Stimulated activated effector memory CD8-positive, alpha-beta T cell treated with anti-CD3 and anti-CD28 coated beads, Interleukin-12 subunit alpha, Interleukin-12 subunit beta, amount 100 ng/mL, for 72 hours (primary cell): ENCODE data around the gene ZNF514.

Experiments used
- ATAC-seq: fragments of 150-1000 bp; cut with Tn5 transposase; 2 replicates; pipeline ENCODE4 v1.10.0; 2021
- DNase-seq, 2 donors: peaks; one replicate each; pipeline ENCODE4 v3.0.0; 2021 to 2022; ENCODE audit warnings: low spot score in 2 of 2
- H3K27ac Mint-ChIP-seq: one replicate; pipeline ENCODE4 v1.8.0; 2022; ENCODE audit warnings: mild to moderate bottlenecking, mixed read lengths
- H3K36me3 Mint-ChIP-seq: one replicate; pipeline ENCODE4 v1.8.0; 2022; ENCODE audit warnings: mild to moderate bottlenecking, mixed read lengths
- H3K4me1 Mint-ChIP-seq: one replicate; pipeline ENCODE4 v1.8.0; 2022; ENCODE audit warnings: mixed read lengths
- H3K4me3 Mint-ChIP-seq: one replicate; pipeline ENCODE4 v1.8.0; 2022; ENCODE audit warnings: mild to moderate bottlenecking, mixed read lengths
- H3K9me3 Mint-ChIP-seq: one replicate; pipeline ENCODE4 v1.8.0; 2022; ENCODE audit warnings: mixed read lengths

Gene ZNF514

DNA sequence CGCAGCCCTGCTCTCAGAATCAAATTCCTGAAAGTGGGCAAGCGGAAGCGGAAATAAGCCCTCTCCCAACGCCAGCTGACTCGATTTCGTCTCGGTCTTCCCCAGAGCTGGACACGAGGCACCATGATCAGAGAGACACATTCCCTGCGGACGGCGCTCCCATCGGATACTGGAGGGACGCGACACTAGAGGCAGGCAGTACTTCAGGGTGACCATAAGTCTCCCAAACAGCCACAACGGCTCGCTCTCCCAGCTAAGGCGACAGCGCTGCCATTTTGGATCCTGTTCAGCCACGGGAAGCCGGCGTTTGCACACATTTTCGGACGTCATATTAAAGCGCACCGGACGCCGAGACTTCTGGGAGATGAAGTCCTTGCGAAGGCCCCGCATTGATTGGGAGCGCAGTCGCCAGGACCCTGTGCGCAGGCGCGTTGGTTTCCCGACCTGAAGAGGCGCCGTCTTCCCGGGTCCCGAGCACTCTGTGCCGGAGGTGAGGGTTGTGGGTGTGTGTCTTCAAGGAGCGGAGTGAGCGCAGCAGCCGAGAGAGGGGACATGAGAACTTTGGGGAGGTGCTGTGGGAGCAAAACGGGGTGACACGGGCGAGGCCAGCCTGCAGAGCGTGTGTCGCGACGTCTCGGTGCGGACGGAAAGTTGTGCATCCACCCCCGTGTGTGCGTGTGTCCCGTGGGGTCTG lies 5.9 kb upstream of the ZNF514 start, which contains the start of gene ZNF2:
Gene ZNF2 (plus strand): TSS at position 439 of the 694 bp plus-strand sequence. CDS start 10,418 bp downstream, outside the sequence.
- DNase-seq (peak; percentile 89 to 97), ATAC-seq (peak; percentile 97)
- Mint-ChIP-seq H3K4me3 (peak within 1 kb of the TSS; percentile 99), H3K9me3 (no peaks in the 10 kb centered on the region), H3K4me1 (peaks cover 27% of the 10 kb centered on the region), H3K27ac (peak within 1 kb of the TSS; percentile 97), H3K36me3 (peaks cover 23% of the 10 kb centered on the region)

DNA sequence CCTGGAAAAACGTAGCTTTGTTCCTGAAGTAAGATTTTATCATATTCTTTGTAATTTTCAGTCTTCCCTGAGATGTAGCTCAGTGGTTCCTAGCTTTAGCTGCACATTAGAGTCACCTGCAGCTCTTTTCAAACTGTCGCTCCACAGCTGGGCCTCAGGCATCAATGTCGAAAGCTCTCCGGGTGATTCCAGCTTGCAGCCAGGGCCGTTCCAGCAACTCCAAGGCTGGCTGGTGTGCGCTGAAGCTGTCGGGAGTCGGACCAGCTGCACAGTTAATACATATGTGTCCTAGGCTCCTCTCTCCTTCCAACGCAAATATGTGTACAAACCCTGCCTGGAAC lies 5.4 kb upstream of the ZNF514 start:
- peak; percentile 4 for ATAC-seq
- Mint-ChIP-seq H3K27ac (peak overlapping the region; percentile 97), H3K4me1 (peaks cover 27% of the 10 kb centered on the region), H3K4me3 (peak overlapping the region; percentile 99), H3K9me3 (no peaks in the 10 kb centered on the region), H3K36me3 (peaks cover 28% of the 10 kb centered on the region)
- DNase-seq, result no peak

DNA sequence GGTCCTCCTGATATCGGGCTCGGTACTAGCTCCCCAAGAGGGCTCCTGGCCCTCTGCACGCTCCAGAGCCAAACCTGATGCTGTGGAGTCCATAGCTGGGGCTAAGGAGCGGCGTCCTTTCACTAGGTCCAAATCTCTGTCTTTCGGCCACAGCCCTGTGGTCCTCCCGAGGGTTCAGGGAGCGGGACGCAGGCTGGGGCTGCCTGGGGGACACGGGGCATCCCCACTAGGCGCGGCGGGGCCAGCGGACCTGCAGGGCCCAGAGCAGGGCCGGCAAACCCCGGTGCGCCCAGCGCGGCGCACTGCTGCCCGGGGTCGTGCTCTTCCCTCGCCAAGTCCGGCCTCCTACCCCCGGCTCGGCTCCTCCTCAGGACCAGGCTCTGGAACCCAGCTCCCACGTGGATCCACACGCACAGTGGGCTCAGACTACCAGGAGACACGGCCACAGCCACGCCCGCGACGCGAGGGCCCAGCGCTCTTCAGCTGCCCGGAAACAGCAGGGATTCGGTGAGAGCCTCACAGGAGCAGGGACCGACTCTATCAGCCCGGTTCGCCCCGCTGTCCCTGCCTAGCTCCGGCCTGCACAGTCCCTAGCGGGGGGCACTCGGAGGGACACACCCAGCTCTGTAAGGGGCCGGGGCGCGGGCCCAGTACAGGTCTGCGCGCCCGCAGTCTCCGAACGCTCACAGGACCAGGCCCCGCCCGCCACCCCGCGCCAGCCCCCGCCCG lies 593 bp downstream of the ZNF514 start:
- Mint-ChIP-seq H3K36me3 (peaks cover 32% of the 10 kb centered on the region), H3K4me1 (peaks cover 17% of the 10 kb centered on the region), H3K9me3 (peaks cover 4% of the 10 kb centered on the region), H3K4me3 (peak overlapping the region; percentile 78), H3K27ac (peak overlapping the region; percentile 87)
- ATAC-seq (peak; percentile 74), DNase-seq (peak; percentile 40 to 73)

DNA sequence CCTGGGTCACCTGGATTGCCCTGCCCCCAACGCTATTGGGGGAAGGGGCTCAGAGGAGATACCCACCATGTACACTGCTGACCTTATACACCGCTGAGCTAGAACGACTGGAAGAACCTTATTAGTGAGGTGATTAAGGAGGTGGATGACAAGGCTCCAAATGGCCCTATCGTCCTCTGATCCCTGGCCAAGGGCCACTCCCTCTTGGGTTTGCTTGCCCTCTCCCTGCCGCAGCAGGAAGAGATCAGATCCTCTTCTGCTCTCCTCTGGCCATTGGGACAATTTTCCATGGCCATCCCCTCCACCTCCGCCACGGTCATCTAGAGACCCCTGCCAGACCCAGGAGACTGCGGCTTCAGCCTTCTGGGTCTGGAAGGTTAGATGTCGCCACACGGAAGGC lies 1.2 kb downstream of the ZNF514 start:
- ATAC-seq (no peak), DNase-seq (no peak)
- Mint-ChIP-seq H3K4me1 (peaks cover 17% of the 10 kb centered on the region), H3K4me3 (peak overlapping the region; percentile 78), H3K9me3 (peaks cover 5% of the 10 kb centered on the region), H3K36me3 (peaks cover 33% of the 10 kb centered on the region), H3K27ac (peak overlapping the region; percentile 87)

DNA sequence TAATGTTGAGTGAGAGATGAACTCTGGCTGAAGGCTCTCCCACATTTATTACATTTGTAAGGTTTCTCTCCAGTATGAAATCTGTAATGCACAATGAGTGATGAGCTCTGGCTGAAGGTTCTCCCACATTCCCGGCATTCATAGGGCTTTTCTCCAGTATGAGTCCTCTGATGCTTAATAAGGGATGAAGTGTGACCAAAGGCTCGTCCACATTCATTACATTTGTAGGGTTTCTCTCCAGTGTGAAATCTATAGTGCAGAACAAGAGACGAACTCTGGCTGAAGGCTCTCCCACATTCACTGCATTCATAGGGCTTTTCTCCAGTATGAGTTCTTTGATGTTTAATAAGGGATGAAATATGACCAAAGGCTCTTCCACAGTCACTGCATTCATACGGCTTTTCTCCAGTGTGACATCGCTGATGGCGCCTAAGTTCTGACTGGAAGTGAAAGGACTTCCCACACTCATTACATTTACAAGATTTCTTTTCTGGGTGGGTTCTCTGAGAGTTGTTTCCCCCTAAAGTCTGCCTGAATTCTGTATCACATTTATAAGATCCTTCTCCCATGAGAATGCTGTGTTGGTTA lies 10.2 kb downstream of the ZNF514 start:
- H3K4me3 Mint-ChIP-seq, result no peak overlapping the region
- peaks cover 44% of the 10 kb centered on the region for H3K9me3 Mint-ChIP-seq
- no peak overlapping the region for H3K27ac Mint-ChIP-seq
- DNase-seq (no peak), ATAC-seq (no peak)
- no peaks in the 10 kb centered on the region for H3K4me1 Mint-ChIP-seq
- H3K36me3 Mint-ChIP-seq, result peaks cover 38% of the 10 kb centered on the region

DNA sequence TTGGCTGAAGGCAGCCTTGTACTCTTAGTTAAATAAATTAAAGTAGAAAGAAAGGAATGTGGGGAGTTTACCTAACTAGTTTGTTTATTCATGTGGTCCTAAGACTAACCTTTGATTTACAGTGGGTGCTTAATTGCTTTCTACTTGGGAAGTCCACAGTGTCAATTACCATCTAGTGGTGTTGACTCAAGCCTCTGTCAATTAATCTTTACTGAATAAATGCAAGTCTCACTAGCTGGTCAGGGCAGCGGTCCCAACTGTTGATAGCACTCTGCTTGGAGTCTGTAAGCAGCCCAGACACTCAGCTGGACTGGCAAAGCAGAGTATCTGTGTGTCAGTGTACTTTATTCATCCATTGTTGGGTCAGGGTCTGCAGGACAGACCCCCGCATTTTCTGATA lies 15.8 kb downstream of the ZNF514 start:
- Mint-ChIP-seq H3K4me3 (no peak overlapping the region), H3K9me3 (peaks cover 26% of the 10 kb centered on the region), H3K4me1 (no peaks in the 10 kb centered on the region), H3K27ac (no peak overlapping the region), H3K36me3 (no peaks in the 10 kb centered on the region)
- DNase-seq, result no peak
- ATAC-seq, result no peak

DNA sequence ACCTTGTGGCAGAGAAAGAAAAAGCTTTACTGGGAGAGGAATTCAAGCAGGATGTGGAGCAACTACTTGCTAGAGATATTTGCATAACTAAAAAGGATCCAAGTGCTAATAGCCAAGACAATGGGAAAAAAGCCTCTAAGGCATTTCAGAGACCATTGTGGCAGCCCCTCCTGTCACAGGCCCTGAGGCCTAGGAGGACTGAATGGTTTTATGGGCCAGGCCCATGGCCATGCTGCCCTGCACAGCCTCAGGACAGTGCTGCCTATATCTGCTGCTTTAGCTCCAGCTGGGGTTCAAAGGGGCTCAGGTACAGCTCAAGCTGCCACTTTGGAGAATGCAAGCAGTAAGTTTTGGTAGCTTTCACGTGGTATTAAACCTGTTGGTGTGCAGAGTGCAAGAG lies 20.9 kb downstream of the ZNF514 start:
- Mint-ChIP-seq H3K4me1 (no peaks in the 10 kb centered on the region), H3K27ac (no peak overlapping the region), H3K36me3 (no peaks in the 10 kb centered on the region), H3K9me3 (peaks cover 27% of the 10 kb centered on the region), H3K4me3 (no peak overlapping the region)
- DNase-seq (no peak), ATAC-seq (no peak)

DNA sequence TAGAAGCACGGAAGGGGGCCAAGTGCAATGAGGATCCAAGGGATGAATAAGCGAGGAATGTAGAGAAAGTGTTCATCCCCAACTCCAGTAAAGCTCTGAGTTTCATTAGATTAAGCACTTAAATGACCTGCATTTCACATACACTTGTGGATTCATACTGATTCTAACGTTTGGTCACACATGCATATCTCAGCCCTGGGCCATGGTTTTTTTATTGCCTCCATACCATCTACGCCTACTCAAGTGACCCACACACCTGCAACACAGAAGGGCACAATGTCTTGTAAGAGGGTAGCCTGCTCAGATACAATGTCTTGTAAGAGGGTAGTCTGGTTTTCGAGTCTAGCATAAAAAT lies 37.5 kb downstream of the ZNF514 start:
- Mint-ChIP-seq H3K4me1 (peaks cover 36% of the 10 kb centered on the region), H3K36me3 (peaks cover 22% of the 10 kb centered on the region), H3K9me3 (no peaks in the 10 kb centered on the region), H3K4me3 (peak overlapping the region; percentile 90), H3K27ac (peak overlapping the region; percentile 96)
- DNase-seq (no peak), ATAC-seq (peak; percentile 3)

DNA sequence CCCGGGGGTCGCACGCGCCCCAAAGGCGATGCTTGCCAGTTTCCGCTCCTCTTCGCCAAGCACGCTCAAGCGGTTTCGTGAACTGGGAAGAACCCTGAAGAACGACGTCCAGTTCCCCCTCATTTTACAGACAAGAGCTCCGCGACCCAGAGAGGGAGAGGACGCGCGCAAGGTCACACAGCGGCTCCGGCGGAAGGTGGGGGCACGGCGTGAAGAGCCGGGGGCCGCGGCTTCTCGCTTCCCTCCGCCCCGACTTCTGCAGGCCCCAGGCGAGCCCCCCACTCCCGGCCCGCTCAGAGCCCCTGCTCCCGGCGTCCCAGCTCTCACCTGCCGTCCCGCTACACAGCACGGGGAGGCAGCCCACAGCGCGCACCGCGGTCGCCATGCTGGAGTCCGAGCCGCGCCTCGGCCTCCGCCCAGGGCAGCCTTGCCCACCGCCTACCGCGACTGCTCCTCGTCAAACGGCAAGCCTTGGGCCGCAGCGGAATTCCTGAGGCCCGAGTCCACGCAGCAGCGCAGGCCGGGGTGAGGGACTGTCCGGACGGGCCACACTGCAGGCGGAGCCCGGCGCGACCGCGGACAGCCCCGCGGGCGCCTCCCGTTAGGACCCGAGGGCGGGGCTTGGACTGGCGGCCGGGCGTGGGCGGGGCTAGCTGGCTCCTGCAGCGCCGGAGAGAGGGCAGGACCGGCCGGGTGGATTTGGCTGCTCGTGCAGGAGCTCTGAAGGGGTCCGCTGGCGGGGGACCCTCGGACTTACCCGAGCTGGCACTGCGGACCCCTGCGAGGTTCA lies 38.0 kb downstream of the ZNF514 start, which contains the start of gene MRPS5:
Gene MRPS5 (minus strand): TSS at position 402 of the 790 bp plus-strand sequence. CDS start 17 bp downstream, at position 385.
- Mint-ChIP-seq H3K4me1 (peaks cover 36% of the 10 kb centered on the region), H3K9me3 (no peaks in the 10 kb centered on the region), H3K27ac (peak within 1 kb of the TSS; percentile 96), H3K36me3 (peaks cover 27% of the 10 kb centered on the region), H3K4me3 (peak within 1 kb of the TSS; percentile 90)
- DNase-seq (peak; percentile 91 to 95), ATAC-seq (peak; percentile 95)

DNA sequence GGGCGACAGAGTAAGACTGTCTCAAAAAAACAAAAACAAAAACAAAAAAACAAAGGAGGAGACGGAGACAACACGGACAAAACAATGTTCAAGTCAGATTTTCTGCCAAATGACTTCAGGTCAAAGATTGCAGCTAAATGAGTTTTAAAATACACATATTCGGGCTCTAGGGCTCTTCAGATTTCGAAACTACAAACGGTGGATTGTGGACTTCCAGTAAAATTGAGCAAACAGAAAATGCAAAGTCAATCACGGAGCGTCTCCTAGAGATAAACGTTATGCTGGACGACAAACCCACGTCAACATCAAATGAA lies 38.6 kb downstream of the ZNF514 start:
- no peaks in the 10 kb centered on the region for H3K9me3 Mint-ChIP-seq
- ATAC-seq (no peak), DNase-seq (no peak)
- peak overlapping the region; percentile 96 for H3K27ac Mint-ChIP-seq
- H3K36me3 Mint-ChIP-seq, result peaks cover 32% of the 10 kb centered on the region
- H3K4me3 Mint-ChIP-seq, result peak overlapping the region; percentile 90
- peaks cover 36% of the 10 kb centered on the region for H3K4me1 Mint-ChIP-seq

DNA sequence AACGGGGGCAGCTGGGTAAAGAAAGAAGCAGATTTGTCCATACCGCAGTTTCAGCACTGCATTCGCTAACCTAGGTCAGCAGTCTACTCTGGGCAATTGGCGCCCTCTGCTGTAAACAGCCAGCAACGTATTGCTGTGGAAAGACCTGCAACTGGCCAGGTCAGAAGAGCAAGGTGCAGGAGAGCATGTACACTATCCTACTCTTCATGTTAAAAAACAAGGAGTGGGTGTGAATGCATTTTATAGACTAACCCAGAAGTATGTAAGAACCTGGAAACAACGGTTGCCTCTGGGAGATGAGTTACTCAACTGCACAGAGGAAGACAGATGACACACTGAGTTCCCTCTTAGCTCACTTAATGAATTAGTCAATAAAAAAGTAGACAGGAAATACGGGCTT lies 44.2 kb downstream of the ZNF514 start:
- peak; percentile 96 for ATAC-seq
- Mint-ChIP-seq H3K4me1 (peaks cover 27% of the 10 kb centered on the region), H3K4me3 (no peak overlapping the region), H3K36me3 (peaks cover 88% of the 10 kb centered on the region), H3K27ac (no peak overlapping the region), H3K9me3 (no peaks in the 10 kb centered on the region)
- peak; percentile 36 to 77 for DNase-seq

DNA sequence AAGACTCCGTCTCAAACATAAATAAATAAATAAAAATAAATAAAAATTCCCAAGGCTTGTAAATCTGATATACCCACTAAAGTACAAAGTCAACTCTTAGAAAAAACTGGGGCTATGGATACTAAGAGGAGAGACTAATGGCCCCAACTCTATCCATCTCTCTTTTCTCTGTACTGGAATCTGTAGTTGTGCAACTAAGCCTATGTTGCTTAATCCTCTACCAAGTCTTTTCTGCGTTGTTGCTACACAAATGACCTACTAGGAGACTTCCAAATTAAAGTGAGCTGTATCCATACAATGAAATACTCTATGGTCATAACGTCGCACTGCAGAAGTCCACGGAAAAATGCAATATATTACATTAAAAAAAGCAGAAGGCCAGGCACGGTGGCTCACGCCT lies 46.2 kb downstream of the ZNF514 start:
- no peak for ATAC-seq
- H3K4me3 Mint-ChIP-seq, result no peak overlapping the region
- H3K9me3 Mint-ChIP-seq, result no peaks in the 10 kb centered on the region
- H3K27ac Mint-ChIP-seq, result no peak overlapping the region
- H3K36me3 Mint-ChIP-seq, result peaks cover 98% of the 10 kb centered on the region
- H3K4me1 Mint-ChIP-seq, result peaks cover 7% of the 10 kb centered on the region
- DNase-seq, result no peak

DNA sequence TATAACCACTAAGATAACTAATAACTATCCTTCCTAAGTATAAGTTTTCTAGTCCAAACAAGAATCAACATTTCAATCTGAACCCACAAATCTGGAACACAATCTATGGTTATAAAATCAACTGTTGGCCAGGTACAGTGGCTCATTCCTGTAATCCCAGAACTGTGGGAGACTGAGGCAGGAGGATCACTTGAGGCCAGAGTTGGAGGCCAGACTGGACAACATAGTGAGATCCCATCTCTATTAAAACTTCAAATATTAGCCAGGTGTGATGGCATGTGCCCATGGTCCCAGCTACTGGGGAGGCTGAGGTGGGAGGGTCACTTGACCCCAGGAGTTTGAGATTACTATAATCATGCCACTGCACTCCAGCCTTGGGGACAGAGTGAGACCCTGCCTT lies 49.3 kb downstream of the ZNF514 start:
- H3K27ac Mint-ChIP-seq, result peak overlapping the region; percentile 58
- peaks cover 5% of the 10 kb centered on the region for H3K4me1 Mint-ChIP-seq
- H3K4me3 Mint-ChIP-seq, result no peak overlapping the region
- ATAC-seq (no peak), DNase-seq (no peak)
- H3K9me3 Mint-ChIP-seq, result no peaks in the 10 kb centered on the region
- peaks cover 99% of the 10 kb centered on the region for H3K36me3 Mint-ChIP-seq

DNA sequence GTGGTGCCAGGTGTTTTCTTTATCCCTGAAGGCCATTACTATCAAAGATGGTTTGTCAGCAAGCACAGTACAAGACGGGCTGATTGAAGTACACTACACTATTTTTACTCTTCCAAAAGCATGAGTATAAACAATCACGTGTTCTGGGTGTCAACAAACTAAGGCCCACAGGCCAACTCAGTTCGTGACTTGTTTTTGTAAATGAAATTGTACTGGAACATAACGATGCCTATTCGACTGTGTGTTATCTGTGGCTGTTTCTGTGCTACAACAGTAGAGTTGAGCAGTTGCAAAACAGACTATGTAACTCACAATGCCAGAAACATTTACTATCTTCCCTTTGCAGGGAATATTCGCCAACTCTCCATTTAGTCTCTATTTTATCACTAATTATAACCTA lies 50.4 kb downstream of the ZNF514 start:
- Mint-ChIP-seq H3K4me1 (peaks cover 5% of the 10 kb centered on the region), H3K4me3 (no peak overlapping the region), H3K36me3 (peaks cover 99% of the 10 kb centered on the region), H3K27ac (no peak overlapping the region), H3K9me3 (no peaks in the 10 kb centered on the region)
- ATAC-seq, result no peak
- DNase-seq, result no peak

DNA sequence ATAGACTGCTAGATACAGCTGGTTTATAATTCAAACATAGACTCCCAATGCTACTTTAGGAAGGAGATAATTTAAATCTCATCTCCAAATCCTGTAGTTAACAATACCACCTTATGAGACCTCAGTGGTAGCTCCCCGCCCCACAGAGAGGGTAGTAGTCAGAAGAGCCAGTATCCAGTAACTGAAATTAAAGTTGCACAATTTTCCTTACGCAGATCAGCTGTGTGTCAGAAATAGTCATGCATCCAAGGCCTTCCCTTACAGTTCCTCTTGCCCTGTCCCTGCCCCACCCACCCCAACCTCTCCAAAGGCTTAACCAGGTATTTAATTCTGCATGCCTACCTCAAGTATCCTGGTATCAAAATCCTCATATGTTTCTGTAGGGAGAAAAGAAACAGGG lies 53.6 kb downstream of the ZNF514 start:
- no peak for ATAC-seq
- Mint-ChIP-seq H3K9me3 (no peaks in the 10 kb centered on the region), H3K27ac (no peak overlapping the region), H3K36me3 (peaks cover 99% of the 10 kb centered on the region), H3K4me3 (no peak overlapping the region), H3K4me1 (peaks cover 5% of the 10 kb centered on the region)
- DNase-seq, result no peak
